Karpas-422 (cell line): ENCODE results near the gene C5orf24. TPM values are rescaled to one million over a fixed set of nuclear protein-coding genes. Genes with fewer than 3 reads are reported as not detected.
"Not testable (repeated sequence)": the region's sequence is repeated elsewhere in the genome, so short reads cannot be mapped to it uniquely, and the experiment has no call there.

Source experiments
- DNase-seq: peaks from one replicate; pipeline ENCODE4 v3.0.0-alpha.2; 2015
- H2AFZ ChIP-seq: fragments of 200-600 bp; sonication (generic); 2 replicates; pipeline ENCODE4 v1.6.1; 2014; ENCODE audit warnings: antibody characterized with exemption, low read length, mixed read lengths
- H3K27ac ChIP-seq: fragments of 200-600 bp; sonication (generic); 2 replicates; pipeline ENCODE4 v1.5.1; 2014; ENCODE audit warnings: mild to moderate bottlenecking, low read length, moderate library complexity
- H3K27me3 ChIP-seq: fragments of 200-600 bp; sonication (generic); 2 replicates; pipeline ENCODE4 v1.6.1; 2014; ENCODE audit warnings: low read length, mixed read lengths
- H3K36me3 ChIP-seq: fragments of 200-600 bp; sonication (generic); 2 replicates; pipeline ENCODE4 v1.6.1; 2014; ENCODE audit warnings: low read length, mixed read lengths; ENCODE audit not compliant: insufficient read depth
- H3K4me1 ChIP-seq: fragments of 200-600 bp; sonication (generic); 2 replicates; pipeline ENCODE4 v1.6.1; 2014; ENCODE audit warnings: mild to moderate bottlenecking, low read length, mixed read lengths
- H3K4me2 ChIP-seq: fragments of 200-600 bp; sonication (generic); 2 replicates; pipeline ENCODE4 v1.6.1; 2014; ENCODE audit warnings: low read length, low read depth, mild to moderate bottlenecking; ENCODE audit not compliant: poor library complexity, severe bottlenecking
- H3K4me3 ChIP-seq: fragments of 200-600 bp; sonication (generic); 2 replicates; pipeline ENCODE4 v1.5.1; 2014; ENCODE audit warnings: mild to moderate bottlenecking, antibody characterized with exemption, low read length, mixed read lengths
- H3K79me2 ChIP-seq: fragments of 200-600 bp; sonication (generic); 2 replicates; pipeline ENCODE4 v1.6.1; 2014; ENCODE audit warnings: mild to moderate bottlenecking, low read length, mixed read lengths
- H3K9ac ChIP-seq: fragments of 200-600 bp; sonication (generic); 2 replicates; pipeline ENCODE4 v1.6.0; 2014; ENCODE audit warnings: low read length
- H3K9me2 ChIP-seq: fragments of 200-600 bp; sonication (generic), shearing (Covaris generic); replicated peaks from 2 replicates; pipeline ENCODE4 v1.6.0; 2014; ENCODE audit warnings: mild to moderate bottlenecking, low read length, moderate library complexity; ENCODE audit not compliant: insufficient read depth
- H3K9me3 ChIP-seq: fragments of 300-700, 200-600 bp; sonication (generic); 2 replicates; pipeline ENCODE4 v1.6.1; 2014; ENCODE audit warnings: low read length, mixed read lengths
- H4K20me1 ChIP-seq: fragments of 200-600 bp; sonication (generic); 2 replicates; pipeline ENCODE4 v1.6.1; 2014; ENCODE audit warnings: mild to moderate bottlenecking, antibody characterized with exemption, low read length, low read depth; ENCODE audit not compliant: insufficient read depth
- total RNA-seq: library from RNA; depleted of rRNA; stranded (reverse); fragments of >200 nt; shearing (Covaris generic); gene quantifications from 2 replicates; pipeline ENCODE4 v1.2.3, GENCODE V29; 2014; ENCODE audit warnings: low replicate concordance

Gene C5orf24
- total RNA-seq, 1 experiment from 2014 or later = 43.3 TPM

DNA sequence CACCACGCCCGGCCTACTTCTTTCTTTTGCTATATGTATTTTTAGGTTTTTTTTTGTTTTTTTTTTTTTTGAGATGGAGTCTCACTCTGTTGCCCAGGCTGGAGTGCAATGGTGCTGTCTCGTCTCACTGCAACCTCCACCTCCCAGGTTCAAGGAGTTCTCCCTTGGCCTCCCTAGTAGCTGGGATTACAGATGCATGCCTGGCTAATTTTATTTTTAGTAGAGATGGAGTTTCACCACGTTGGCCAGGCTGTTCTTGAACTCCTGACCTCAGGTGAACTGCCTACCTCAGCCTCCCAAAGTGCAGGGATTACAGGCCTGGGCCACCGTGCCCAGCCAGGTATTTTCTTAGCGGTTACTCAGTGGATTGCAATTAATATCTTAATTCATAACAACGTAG, 23.9 kb upstream of the C5orf24 start:
- peaks cover 25% of the 10 kb centered on the region for H3K36me3 ChIP-seq

DNA sequence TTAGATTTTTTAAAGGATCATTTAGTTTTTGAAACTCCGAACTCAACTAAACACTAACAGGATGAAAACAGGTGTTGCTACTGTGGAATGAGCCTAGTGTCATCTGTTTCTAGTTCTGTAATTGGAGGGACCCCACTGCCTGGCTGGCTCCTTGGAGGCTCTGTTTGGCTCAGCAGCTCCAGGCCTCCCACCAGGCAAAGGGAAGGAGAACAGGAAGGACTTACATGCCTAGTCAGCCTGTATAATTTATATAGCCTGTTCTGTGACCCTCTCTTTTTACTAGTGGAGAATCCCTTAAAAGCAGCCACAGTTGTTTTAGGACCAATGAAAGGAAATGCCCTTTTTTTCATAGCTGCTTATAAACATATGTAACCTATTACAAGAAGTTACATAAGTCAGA, 21.1 kb upstream of the C5orf24 start:
- H3K4me1 ChIP-seq = no peaks in the 10 kb centered on the region
- 0 out of 2 replicates have a peak, but pooled peaks cover 3% of the 10 kb centered on the region for H3K79me2 ChIP-seq
- no peaks in the 10 kb centered on the region for H3K9me3 ChIP-seq
- H3K27me3 ChIP-seq = no peaks in the 10 kb centered on the region
- H3K9ac ChIP-seq = no peak overlapping the region
- H3K36me3 ChIP-seq = peaks cover 35% of the 10 kb centered on the region
- no peak for DNase-seq
- H3K4me2 ChIP-seq = no peak overlapping the region
- no peak overlapping the region for H3K27ac ChIP-seq
- H2AFZ ChIP-seq = no peak overlapping the region
- H3K4me3 ChIP-seq = no peak overlapping the region
- H3K9me2 ChIP-seq = no peaks in the 10 kb centered on the region
- H4K20me1 ChIP-seq = no peaks in the 10 kb centered on the region

More for the DNA sequence above, 23.9 kb upstream of the C5orf24 start:
- H3K9me2 ChIP-seq = no peaks in the 10 kb centered on the region
- DNase-seq = no peak
- no peak overlapping the region for H3K4me3 ChIP-seq
- no peaks in the 10 kb centered on the region for H3K4me1 ChIP-seq
- 0 out of 2 replicates have a peak, but pooled peaks cover 3% of the 10 kb centered on the region for H3K79me2 ChIP-seq
- H4K20me1 ChIP-seq = no peaks in the 10 kb centered on the region
- no peaks in the 10 kb centered on the region for H3K27me3 ChIP-seq
- H3K9me3 ChIP-seq = no peaks in the 10 kb centered on the region
- no peak overlapping the region for H3K9ac ChIP-seq
- H3K27ac ChIP-seq = no peak overlapping the region
- H2AFZ ChIP-seq = no peak overlapping the region
- no peak overlapping the region for H3K4me2 ChIP-seq

DNA sequence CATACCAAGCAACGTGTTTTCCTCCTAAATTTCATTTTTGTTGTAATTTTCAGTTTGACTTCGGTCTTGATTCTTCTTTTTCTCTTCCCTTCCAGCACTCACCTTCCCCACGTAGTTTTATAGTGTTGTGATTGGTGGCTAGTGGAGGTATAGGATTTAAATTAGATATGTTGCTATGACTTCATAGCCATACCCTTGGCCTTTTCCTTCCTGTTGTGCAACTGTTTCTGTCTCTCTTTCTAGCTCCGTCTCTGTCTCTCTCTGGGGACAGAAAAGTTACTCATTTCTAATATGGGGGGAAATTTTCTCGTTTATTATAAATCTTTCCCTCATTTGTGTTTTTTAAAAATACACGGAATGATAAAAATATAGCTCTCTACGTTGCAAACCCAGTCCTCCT, 20.6 kb upstream of the C5orf24 start:
- Histone ChIP-seq H3K4me3 (no peak overlapping the region), H2AFZ (no peak overlapping the region), H3K4me2 (no peak overlapping the region), H3K27me3 (no peaks in the 10 kb centered on the region), H3K79me2 (0 out of 2 replicates have a peak, but pooled peaks cover 3% of the 10 kb centered on the region), H3K36me3 (peaks cover 34% of the 10 kb centered on the region), H3K9me3 (no peaks in the 10 kb centered on the region), H3K9me2 (no peaks in the 10 kb centered on the region), H3K27ac (no peak overlapping the region), H3K4me1 (no peaks in the 10 kb centered on the region), H3K9ac (no peak overlapping the region), H4K20me1 (no peaks in the 10 kb centered on the region)
- no peak for DNase-seq

DNA sequence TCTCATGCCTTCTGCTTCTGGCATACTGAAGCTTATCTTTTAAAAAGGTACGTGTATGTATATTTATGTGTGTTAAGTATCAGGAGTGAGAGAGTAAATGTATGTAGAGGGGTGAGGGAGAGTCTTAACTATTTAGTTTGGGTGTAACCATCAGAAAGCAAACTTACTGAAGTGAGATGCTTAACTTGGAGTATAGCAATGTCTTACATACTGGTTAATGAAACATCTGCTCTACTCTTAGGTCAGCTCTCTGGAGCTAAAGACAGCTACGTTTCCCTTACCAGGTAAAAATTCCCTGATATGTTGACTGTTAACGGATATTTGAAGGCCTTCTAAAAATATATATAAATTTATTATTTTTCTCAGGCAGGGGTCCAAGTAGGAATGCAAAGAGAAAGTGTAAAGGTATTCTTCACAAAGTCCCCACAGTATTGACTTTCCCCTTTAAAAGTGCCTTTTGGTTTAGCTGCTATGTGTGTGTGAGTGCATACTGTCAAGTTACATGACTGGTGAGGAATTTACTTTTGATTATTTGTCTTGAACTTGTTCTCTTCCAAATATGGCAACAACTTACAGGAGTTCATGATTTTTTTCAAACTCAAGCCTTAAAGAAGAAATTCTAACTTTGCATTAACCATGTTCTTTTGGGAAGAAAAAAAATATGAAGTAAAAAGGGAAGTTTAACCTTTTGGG, 12.3 kb upstream of the C5orf24 start:
- Histone ChIP-seq H3K9me2 (no peaks in the 10 kb centered on the region), H3K9ac (no peak overlapping the region), H4K20me1 (no peaks in the 10 kb centered on the region), H3K27me3 (no peaks in the 10 kb centered on the region), H3K4me3 (no peak overlapping the region), H3K4me1 (peaks cover 5% of the 10 kb centered on the region), H2AFZ (no peak overlapping the region), H3K9me3 (no peaks in the 10 kb centered on the region), H3K36me3 (peaks cover 23% of the 10 kb centered on the region; the same call in 1 of the 2 replicates), H3K27ac (no peak overlapping the region), H3K4me2 (no peak overlapping the region), H3K79me2 (no peaks in the 10 kb centered on the region)
- DNase-seq = no peak

DNA sequence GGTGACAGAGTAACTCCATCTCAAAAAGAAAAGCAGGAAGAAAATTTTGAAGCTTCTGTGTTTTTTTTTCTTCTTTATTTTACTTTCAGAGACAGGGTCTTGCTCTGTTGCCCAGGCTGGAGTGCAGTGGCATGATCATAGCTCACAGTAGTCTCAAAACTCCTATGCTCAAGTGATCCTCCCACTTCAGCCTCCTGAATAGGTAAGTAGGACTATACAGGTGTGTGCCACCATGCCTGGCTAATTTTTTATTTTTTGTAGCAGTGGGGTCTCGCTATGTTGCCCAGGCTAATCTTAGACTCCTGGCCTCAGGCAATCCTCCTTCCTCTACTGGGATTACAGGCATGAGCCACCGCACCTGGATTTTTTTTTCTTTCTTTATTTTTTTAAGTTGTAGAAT, 10.1 kb upstream of the C5orf24 start:
- Histone ChIP-seq H3K4me1 (peaks cover 5% of the 10 kb centered on the region), H3K9ac (no peak overlapping the region), H3K27ac (no peak overlapping the region), H3K27me3 (no peaks in the 10 kb centered on the region), H3K4me3 (no peak overlapping the region), H3K4me2 (no peak overlapping the region), H3K36me3 (peaks cover 23% of the 10 kb centered on the region; the same call in 1 of the 2 replicates), H3K79me2 (no peaks in the 10 kb centered on the region), H4K20me1 (no peaks in the 10 kb centered on the region), H3K9me2 (no peaks in the 10 kb centered on the region), H3K9me3 (no peaks in the 10 kb centered on the region), H2AFZ (no peak overlapping the region)
- DNase-seq = no peak

DNA sequence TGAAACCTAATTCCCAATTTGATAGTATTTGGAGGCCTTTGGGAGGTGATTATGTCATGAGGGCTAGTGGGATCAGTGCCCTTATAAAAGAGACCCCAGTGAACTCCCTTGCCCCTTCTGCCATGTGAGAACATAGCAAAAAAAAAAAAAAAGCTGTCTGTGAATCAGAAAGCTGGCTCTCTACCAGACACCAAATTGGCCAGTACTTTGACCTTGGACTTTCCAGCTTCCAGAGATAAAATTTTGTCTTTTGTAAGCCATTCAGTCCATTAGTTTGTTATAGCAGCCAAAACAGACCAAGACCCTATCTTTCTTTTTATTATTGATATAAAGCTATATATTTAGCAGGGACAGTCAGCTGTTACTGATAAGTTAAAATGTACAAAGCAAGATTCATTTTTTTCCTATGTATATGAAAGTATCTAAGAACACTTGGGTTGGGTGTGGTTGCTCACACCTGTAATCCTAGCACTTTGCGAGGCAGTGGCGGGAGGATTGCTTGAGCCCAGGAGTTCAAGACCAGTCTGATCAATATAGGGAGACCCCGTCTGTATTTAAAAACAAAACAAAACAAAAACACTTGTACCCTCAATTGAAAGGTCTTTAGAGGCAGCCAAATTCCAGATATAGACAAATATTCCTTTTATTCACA, 8.1 kb upstream of the C5orf24 start:
- no peaks in the 10 kb centered on the region for H3K9me2 ChIP-seq
- H3K9ac ChIP-seq = no peak overlapping the region
- peaks cover 24% of the 10 kb centered on the region; the same call in 1 of the 2 replicates for H3K36me3 ChIP-seq

DNA sequence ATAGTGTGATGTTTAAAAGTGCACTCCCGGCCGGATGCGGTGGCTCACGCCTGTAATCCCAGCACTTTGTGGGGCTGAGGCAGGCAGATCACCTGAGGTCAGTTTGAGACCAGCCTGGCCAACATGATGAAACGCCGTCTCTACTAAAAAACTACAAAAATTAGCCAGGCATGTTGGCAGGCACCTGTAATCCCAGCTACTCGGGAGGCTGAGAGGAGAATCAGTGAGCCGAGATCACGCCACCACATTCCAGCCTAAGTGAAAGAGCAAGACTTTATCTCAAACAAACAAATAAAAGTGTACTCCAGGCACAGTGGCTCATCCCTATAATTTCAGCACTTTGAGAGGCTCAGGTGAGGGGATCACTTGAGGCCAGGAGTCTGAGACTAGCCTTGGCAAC, 7.4 kb upstream of the C5orf24 start:
- not testable (repeated sequence) for H3K4me3 ChIP-seq, H3K9me2 ChIP-seq, H3K27ac ChIP-seq, H4K20me1 ChIP-seq, H3K4me1 ChIP-seq, H3K9me3 ChIP-seq, H2AFZ ChIP-seq, H3K79me2 ChIP-seq, DNase-seq, H3K9ac ChIP-seq, H3K4me2 ChIP-seq, H3K27me3 ChIP-seq
- H3K36me3 ChIP-seq = peaks cover 21% of the 10 kb centered on the region; the same call in 1 of the 2 replicates

More for the DNA sequence above, 8.1 kb upstream of the C5orf24 start:
- peaks cover under 1% of the 10 kb centered on the region for H3K4me1 ChIP-seq
- no peak overlapping the region for H3K4me3 ChIP-seq
- no peak for DNase-seq
- no peaks in the 10 kb centered on the region for H3K27me3 ChIP-seq
- no peak overlapping the region for H3K4me2 ChIP-seq
- H3K27ac ChIP-seq = no peak overlapping the region
- H3K79me2 ChIP-seq = no peaks in the 10 kb centered on the region
- no peak overlapping the region for H2AFZ ChIP-seq
- no peaks in the 10 kb centered on the region for H4K20me1 ChIP-seq
- no peaks in the 10 kb centered on the region for H3K9me3 ChIP-seq

DNA sequence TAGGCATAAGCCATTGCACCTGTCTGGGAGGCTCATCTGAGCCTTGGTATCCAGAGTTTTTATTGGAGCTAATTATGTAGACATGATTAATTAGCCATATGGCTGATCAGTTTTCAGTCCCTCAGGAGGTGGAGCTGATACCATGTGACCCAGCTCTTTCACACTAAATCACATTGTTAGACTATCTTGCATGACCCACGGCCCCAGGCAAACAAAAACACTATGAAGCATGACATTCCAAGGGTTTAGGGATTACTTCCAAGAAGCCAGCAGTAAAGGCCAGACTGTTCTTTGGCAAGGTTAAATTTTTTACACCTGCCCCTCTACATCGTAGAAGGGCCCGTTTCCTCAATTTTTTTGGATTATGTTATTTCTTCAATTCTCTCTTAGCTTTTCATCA, 5.0 kb upstream of the C5orf24 start:
- Histone ChIP-seq H3K4me2 (no peak overlapping the region), H3K27ac (no peak overlapping the region), H3K9ac (no peak overlapping the region), H3K9me3 (no peaks in the 10 kb centered on the region), H3K4me1 (peaks cover 10% of the 10 kb centered on the region), H3K79me2 (peaks cover 14% of the 10 kb centered on the region), H3K27me3 (no peaks in the 10 kb centered on the region), H3K4me3 (no peak overlapping the region), H3K9me2 (no peaks in the 10 kb centered on the region), H4K20me1 (no peaks in the 10 kb centered on the region), H3K36me3 (peaks cover 8% of the 10 kb centered on the region; the same call in 1 of the 2 replicates), H2AFZ (no peak overlapping the region)
- DNase-seq = no peak
